GDM1 (cell line): ENCODE measurements around the gene DIPK2A.

Source experiments
- DNase-seq: peaks from one replicate; lab custom pipeline; 2025; lab: John Stamatoyannopoulos, UW

The DIPK2A gene

GRCh38 chr3:143974271-143975238 lies 2.9 kb downstream of the DIPK2A start:
- no peak for DNase-seq

- DNase-seq: no peak
Measured at GRCh38 chr3:143975554-143976152, 4.0 kb downstream of the DIPK2A start.

GRCh38 chr3:143977341-143978262 lies 6.0 kb downstream of the DIPK2A start:
- peak; percentile 18 for DNase-seq

GRCh38 chr3:143978263-143978631 lies 6.6 kb downstream of the DIPK2A start:
- DNase-seq: no peak

GRCh38 chr3:143979041-143979440 lies 7.4 kb downstream of the DIPK2A start:
- DNase-seq: no peak

- DNase-seq: no peak
Measured at GRCh38 chr3:143979813-143980212, 8.2 kb downstream of the DIPK2A start.

GRCh38 chr3:143988306-143988705 lies 16.7 kb downstream of the DIPK2A start:
- no peak for DNase-seq

GRCh38 chr3:143989461-143989860 lies 17.8 kb downstream of the DIPK2A start:
- DNase-seq: no peak

GRCh38 chr3:143991713-143992112 lies 20.1 kb downstream of the DIPK2A start:
- no peak for DNase-seq

- no peak for DNase-seq
Measured at GRCh38 chr3:143998266-143998665, 26.6 kb downstream of the DIPK2A start.

- DNase-seq: no peak
Measured at GRCh38 chr3:144003051-144003450, 31.4 kb downstream of the DIPK2A start.

- no peak for DNase-seq
Measured at GRCh38 chr3:144010371-144010770, 38.7 kb downstream of the DIPK2A start.

GRCh38 chr3:144011251-144011799 lies 39.7 kb downstream of the DIPK2A start:
- no peak for DNase-seq

GRCh38 chr3:144015133-144015532 lies 43.5 kb downstream of the DIPK2A start:
- DNase-seq: no peak

- no peak for DNase-seq
Measured at GRCh38 chr3:144018776-144019175, 47.2 kb downstream of the DIPK2A start.
